Neural cell (in vitro differentiated cells): Measurements from ENCODE around the gene BHLHE23. TPM values are rescaled to one million over a fixed set of nuclear protein-coding genes. Genes with fewer than 3 reads are reported as not detected.
A peak's percentile ranks its signal among the peaks of the same experiment; 100 is the strongest.

Experiments used
- H2AFZ ChIP-seq: fragments of 200-600, 300-800 bp; sonication (generic), shearing (Covaris generic); 2 replicates; pipeline ENCODE4 v1.6.0; 2014; ENCODE audit warnings: low read depth, mild to moderate bottlenecking, antibody characterized with exemption, low read length, moderate library complexity
- H3F3A ChIP-seq: fragments of 200-600 bp; shearing (Covaris generic); 2 replicates; pipeline ENCODE4 v1.6.1; 2016; ENCODE audit warnings: mild to moderate bottlenecking, moderate library complexity, mixed read lengths, antibody characterized with exemption, low read length; ENCODE audit not compliant: insufficient read depth, poor library complexity, severe bottlenecking
- H3K27ac ChIP-seq: fragments of 200-600, 300-800 bp; sonication (generic), shearing (Covaris generic); 2 replicates; pipeline ENCODE4 v1.5.1; 2014; ENCODE audit warnings: mild to moderate bottlenecking, low read length, moderate library complexity
- H3K27me3 ChIP-seq: fragments of 300-800, 200-600 bp; sonication (generic), shearing (Covaris generic); 2 replicates; pipeline ENCODE4 v1.6.0; 2014; ENCODE audit warnings: mild to moderate bottlenecking, low read depth, low read length, moderate library complexity; ENCODE audit not compliant: insufficient read depth
- H3K36me3 ChIP-seq: fragments of 300-800, 200-600 bp; sonication (generic), shearing (Covaris generic); 2 replicates; pipeline ENCODE4 v1.5.1; 2014; ENCODE audit warnings: mild to moderate bottlenecking, antibody characterized with exemption, low read length, moderate library complexity; ENCODE audit not compliant: insufficient read depth
- H3K4me2 ChIP-seq: fragments of 300-800, 200-600 bp; sonication (generic), shearing (Covaris generic); 2 replicates; pipeline ENCODE4 v1.6.0; 2014; ENCODE audit warnings: mild to moderate bottlenecking, low read length
- H3K4me3 ChIP-seq: fragments of 300-800, 200-600 bp; sonication (generic), shearing (Covaris generic); 2 replicates; pipeline ENCODE4 v1.5.1; 2014; ENCODE audit warnings: mild to moderate bottlenecking, low read length, moderate library complexity
- H3K79me2 ChIP-seq: fragments of 200-600 bp; shearing (Covaris generic); replicated peaks from 2 replicates; pipeline ENCODE4 v1.6.0; 2014; ENCODE audit warnings: mild to moderate bottlenecking, low read length, moderate library complexity; ENCODE audit not compliant: insufficient read depth
- H3K9ac ChIP-seq: fragments of 300-800, 200-600 bp; sonication (generic), shearing (Covaris generic); 2 replicates; pipeline ENCODE4 v1.6.1; 2016; ENCODE audit warnings: mild to moderate bottlenecking, low read length, mixed read lengths
- H3K9me2 ChIP-seq: fragments of 200-600 bp; shearing (Covaris generic); 2 replicates; pipeline ENCODE4 v1.6.1; 2016; ENCODE audit warnings: mild to moderate bottlenecking, low read length, mixed read lengths; ENCODE audit not compliant: insufficient read depth
- H3K9me3 ChIP-seq: fragments of 200-600, 300-800 bp; sonication (generic), shearing (Covaris generic); 2 replicates; pipeline ENCODE4 v1.6.1; 2016; ENCODE audit warnings: mild to moderate bottlenecking, mixed run types, low read length, moderate library complexity, mixed read lengths
- H4K20me1 ChIP-seq: fragments of 200-600 bp; shearing (Covaris generic); 2 replicates; pipeline ENCODE4 v1.6.1; 2016; ENCODE audit warnings: mild to moderate bottlenecking, mixed run types; ENCODE audit not compliant: insufficient read depth
- EP300 ChIP-seq: fragments of 450-650 bp; conservative IDR thresholded peaks from 2 replicates; pipeline ENCODE4 v1.6.1; 2014; ENCODE audit warnings: antibody characterized with exemption, mild to moderate bottlenecking, moderate library complexity; ENCODE audit not compliant: poor library complexity, severe bottlenecking
- EZH2 ChIP-seq: fragments of 200-600, 300-800 bp; shearing (Covaris generic), sonication (generic); IDR thresholded peaks from 2 replicates; pipeline ENCODE4 v1.6.1; 2014; ENCODE audit warnings: antibody characterized with exemption, low read length, borderline replicate concordance, mild to moderate bottlenecking; ENCODE audit not compliant: insufficient read depth, poor library complexity, severe bottlenecking
- MXI1 ChIP-seq: fragments of 450-650 bp; conservative IDR thresholded peaks from 2 replicates; pipeline ENCODE4 v1.6.1; 2014; ENCODE audit warnings: antibody characterized with exemption, mild to moderate bottlenecking; ENCODE audit not compliant: poor library complexity, severe bottlenecking
- POLR2AphosphoS5 ChIP-seq: IDR thresholded peaks from 2 replicates; pipeline ENCODE4 v1.6.1; 2012
- RAD21 ChIP-seq: fragments of 450-650 bp; conservative IDR thresholded peaks from 2 replicates; pipeline ENCODE4 v1.6.1; 2014; ENCODE audit warnings: antibody characterized with exemption, mild to moderate bottlenecking, moderate library complexity
- SMC3 ChIP-seq: fragments of 450-650 bp; conservative IDR thresholded peaks from 2 replicates; pipeline ENCODE4 v1.6.1; 2014; ENCODE audit warnings: antibody characterized with exemption, mild to moderate bottlenecking, moderate library complexity; ENCODE audit not compliant: poor library complexity
- TAF1 ChIP-seq: IDR thresholded peaks from 2 replicates; pipeline ENCODE4 v1.6.1; 2012; ENCODE audit warnings: low read depth
- polyA plus RNA-seq: library from polyadenylated mRNA; depleted of rRNA; stranded (reverse); fragments of >200 nt; gene quantifications from 2 replicates; pipeline ENCODE4 v1.2.3, GENCODE V29; 2014
- TF ChIP-seq, protein P1 (sequence below): IDR thresholded peaks from 2 replicates; pipeline ENCODE4 v1.6.1; 2012; ENCODE audit warnings: borderline replicate concordance
- TF ChIP-seq, protein P2 (sequence below): fragments of 450-650 bp; IDR thresholded peaks from 2 replicates; pipeline ENCODE4 v1.5.1; 2014; ENCODE audit warnings: antibody characterized with exemption, mild to moderate bottlenecking, moderate library complexity; ENCODE audit not compliant: poor library complexity, severe bottlenecking

Gene BHLHE23
- polyA plus RNA-seq, 1 donor from 2014 or later: not detected

DNA sequence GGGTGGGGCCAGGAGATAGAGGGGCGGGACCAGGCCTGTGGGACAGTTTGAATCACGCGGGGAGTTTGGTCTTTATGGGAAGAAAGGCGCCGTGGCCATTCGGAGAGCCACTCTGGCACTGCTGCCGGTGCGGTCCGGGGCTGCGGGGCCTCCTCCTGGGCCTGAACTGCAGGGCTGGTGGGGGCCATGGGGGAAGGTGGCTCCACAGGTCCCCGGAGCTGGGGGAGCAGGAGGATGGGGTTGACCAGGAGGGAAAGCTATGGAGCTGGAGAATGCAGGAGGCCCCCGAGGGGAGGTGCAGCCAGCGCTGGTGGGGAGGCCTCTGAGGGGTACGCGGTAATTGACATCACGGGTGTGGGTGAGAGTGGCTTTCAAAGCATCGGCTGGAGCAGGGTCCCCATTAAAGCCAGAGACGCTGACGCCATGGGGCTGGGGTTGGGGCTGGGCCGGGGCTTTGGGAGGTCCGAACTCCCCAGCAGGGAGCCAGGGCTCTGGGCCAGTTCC lies 1.8 kb upstream of the BHLHE23 start:
- Histone ChIP-seq H4K20me1 (no peaks in the 10 kb centered on the region), H3F3A (no peaks in the 10 kb centered on the region), H3K36me3 (no peaks in the 10 kb centered on the region), H3K27me3 (peaks cover 59% of the 10 kb centered on the region), H3K4me3 (peak overlapping the region; percentile 25), H3K9me2 (no peaks in the 10 kb centered on the region), H3K79me2 (no peaks in the 10 kb centered on the region), H3K9me3 (peaks cover 3% of the 10 kb centered on the region), H3K4me2 (no peak overlapping the region), H3K9ac (no peak overlapping the region), H3K27ac (no peak overlapping the region), H2AFZ (no peak overlapping the region)
- TF ChIP-seq TAF1 (no peak), EP300 (no peak), MXI1 (no peak), EZH2 (no peak), RAD21 (no peak), SMC3 (no peak), POLR2AphosphoS5 (no peak)
- TF ChIP-seq, protein P1, sequence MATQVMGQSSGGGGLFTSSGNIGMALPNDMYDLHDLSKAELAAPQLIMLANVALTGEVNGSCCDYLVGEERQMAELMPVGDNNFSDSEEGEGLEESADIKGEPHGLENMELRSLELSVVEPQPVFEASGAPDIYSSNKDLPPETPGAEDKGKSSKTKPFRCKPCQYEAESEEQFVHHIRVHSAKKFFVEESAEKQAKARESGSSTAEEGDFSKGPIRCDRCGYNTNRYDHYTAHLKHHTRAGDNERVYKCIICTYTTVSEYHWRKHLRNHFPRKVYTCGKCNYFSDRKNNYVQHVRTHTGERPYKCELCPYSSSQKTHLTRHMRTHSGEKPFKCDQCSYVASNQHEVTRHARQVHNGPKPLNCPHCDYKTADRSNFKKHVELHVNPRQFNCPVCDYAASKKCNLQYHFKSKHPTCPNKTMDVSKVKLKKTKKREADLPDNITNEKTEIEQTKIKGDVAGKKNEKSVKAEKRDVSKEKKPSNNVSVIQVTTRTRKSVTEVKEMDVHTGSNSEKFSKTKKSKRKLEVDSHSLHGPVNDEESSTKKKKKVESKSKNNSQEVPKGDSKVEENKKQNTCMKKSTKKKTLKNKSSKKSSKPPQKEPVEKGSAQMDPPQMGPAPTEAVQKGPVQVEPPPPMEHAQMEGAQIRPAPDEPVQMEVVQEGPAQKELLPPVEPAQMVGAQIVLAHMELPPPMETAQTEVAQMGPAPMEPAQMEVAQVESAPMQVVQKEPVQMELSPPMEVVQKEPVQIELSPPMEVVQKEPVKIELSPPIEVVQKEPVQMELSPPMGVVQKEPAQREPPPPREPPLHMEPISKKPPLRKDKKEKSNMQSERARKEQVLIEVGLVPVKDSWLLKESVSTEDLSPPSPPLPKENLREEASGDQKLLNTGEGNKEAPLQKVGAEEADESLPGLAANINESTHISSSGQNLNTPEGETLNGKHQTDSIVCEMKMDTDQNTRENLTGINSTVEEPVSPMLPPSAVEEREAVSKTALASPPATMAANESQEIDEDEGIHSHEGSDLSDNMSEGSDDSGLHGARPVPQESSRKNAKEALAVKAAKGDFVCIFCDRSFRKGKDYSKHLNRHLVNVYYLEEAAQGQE: no peak
- TF ChIP-seq, protein P2, sequence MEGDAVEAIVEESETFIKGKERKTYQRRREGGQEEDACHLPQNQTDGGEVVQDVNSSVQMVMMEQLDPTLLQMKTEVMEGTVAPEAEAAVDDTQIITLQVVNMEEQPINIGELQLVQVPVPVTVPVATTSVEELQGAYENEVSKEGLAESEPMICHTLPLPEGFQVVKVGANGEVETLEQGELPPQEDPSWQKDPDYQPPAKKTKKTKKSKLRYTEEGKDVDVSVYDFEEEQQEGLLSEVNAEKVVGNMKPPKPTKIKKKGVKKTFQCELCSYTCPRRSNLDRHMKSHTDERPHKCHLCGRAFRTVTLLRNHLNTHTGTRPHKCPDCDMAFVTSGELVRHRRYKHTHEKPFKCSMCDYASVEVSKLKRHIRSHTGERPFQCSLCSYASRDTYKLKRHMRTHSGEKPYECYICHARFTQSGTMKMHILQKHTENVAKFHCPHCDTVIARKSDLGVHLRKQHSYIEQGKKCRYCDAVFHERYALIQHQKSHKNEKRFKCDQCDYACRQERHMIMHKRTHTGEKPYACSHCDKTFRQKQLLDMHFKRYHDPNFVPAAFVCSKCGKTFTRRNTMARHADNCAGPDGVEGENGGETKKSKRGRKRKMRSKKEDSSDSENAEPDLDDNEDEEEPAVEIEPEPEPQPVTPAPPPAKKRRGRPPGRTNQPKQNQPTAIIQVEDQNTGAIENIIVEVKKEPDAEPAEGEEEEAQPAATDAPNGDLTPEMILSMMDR: no peak

DNA sequence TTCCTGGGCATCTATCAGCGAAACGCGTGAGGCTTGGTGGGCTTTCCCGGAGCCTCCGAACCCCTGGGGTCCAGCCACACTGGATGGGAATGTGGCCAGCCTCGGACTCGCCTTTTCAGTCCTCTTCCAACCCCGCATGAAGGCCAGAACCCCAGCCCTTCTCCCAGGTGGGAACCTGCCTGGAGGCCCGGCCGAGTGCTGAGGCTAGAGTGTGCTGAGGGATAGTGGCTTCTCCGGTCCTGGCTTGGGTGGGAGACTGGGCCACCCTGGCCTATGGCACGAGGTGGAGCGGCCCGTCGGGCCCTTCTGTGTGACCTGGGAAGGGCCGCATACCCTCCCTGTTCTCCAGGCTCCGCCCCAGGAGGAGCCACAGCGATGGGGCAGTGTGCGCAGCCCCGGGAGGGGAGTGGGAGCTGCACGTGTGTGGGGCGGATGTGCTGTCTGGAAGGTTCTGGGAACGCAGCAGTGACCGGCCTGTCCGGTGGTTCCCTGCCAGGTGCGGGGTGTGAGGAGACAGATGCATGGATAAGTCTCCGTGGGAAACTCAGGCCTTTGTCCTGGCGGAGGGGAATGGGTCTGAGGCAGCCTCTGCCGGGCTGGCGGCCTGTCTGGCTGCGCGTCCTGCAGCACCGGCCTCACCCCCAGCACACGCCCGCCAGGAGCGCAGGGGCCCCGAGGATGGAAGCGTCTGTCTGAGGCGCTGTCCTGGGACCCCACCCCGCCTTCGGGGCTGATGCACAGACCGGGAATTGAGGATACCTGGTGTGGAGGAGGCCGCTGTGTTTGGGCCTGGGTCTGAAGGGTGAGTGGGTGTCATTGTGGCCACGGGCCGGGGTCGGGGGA lies 1.1 kb upstream of the BHLHE23 start:
- no peaks in the 10 kb centered on the region for H3K9me2 ChIP-seq
- H3K27me3 ChIP-seq: peaks cover 66% of the 10 kb centered on the region
- peak overlapping the region; percentile 60 for H3K4me3 ChIP-seq
- H4K20me1 ChIP-seq: no peaks in the 10 kb centered on the region
- no peaks in the 10 kb centered on the region for H3K9me3 ChIP-seq
- no peaks in the 10 kb centered on the region for H3K79me2 ChIP-seq
- no peaks in the 10 kb centered on the region for H3K36me3 ChIP-seq
- H2AFZ ChIP-seq: no peak overlapping the region
- H3F3A ChIP-seq: no peaks in the 10 kb centered on the region
- TF ChIP-seq TAF1 (no peak), EP300 (no peak), POLR2AphosphoS5 (no peak), MXI1 (no peak), SMC3 (no peak), RAD21 (no peak), EZH2 (no peak)
- TF ChIP-seq, protein P2: no peak
- TF ChIP-seq, protein P1: no peak
- no peak overlapping the region for H3K4me2 ChIP-seq
- no peak overlapping the region for H3K27ac ChIP-seq
- H3K9ac ChIP-seq: no peak overlapping the region
